ENCODE data around the gene CACNA1C.
A peak's percentile ranks its signal among the peaks of the same experiment; 100 is the strongest.

CACNA1C gene

DNA sequence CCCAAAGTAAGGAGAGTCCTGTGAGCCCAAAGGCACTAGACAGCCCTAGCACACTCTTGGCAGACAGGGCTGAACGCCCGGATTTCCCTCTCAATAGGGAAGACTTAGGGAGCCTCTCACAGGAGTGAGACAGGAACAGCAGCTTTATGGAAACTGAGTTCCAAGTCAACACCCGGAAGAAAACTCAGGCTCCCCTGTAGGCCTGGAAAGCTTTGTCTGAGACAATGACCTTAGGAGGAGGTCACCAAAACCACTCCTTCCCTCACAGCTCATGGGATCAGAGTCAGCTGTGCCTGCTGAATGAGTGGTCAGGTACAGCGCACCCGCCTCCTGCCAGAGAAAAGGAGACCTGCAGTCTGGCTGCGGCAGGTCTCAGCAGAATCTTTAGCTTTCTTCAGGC, 229.5 kb downstream of the CACNA1C start:
- ATAC-seq (ENCODE audit: insufficient read depth, low read depth): no peak
- Histone ChIP-seq H3K79me2 (ENCODE audit: insufficient read depth, low read length) (no peaks in the 10 kb centered on the region), H3K9me3 (ENCODE audit: insufficient read depth, low read length, severe bottlenecking) (no peaks in the 10 kb centered on the region), H3K4me3 (ENCODE audit: low read depth in 1 of 2, low read length in 2 of 2) (no peak overlapping the region), H3K36me3 (ENCODE audit: insufficient read depth, low read length) (no peaks in the 10 kb centered on the region), H2AFZ (ENCODE audit: low read depth, low read length) (no peak overlapping the region), H3K27ac (ENCODE audit: low read length) (no peak overlapping the region), H3K4me1 (ENCODE audit: insufficient read depth, low read length) (peaks cover 3% of the 10 kb centered on the region; the same call in 1 of the 2 replicates), H4K20me1 (ENCODE audit: insufficient read depth, low read length) (no peaks in the 10 kb centered on the region; the same call in 1 of the 2 replicates), H3K4me2 (ENCODE audit: insufficient read depth, low read length) (no peak overlapping the region), H3K9ac (ENCODE audit: low read depth, low read length) (no peak overlapping the region), H3K27me3 (ENCODE audit: insufficient read depth, low read length, poor library complexity) (peaks cover 21% of the 10 kb centered on the region)
- no peak for TF ChIP-seq CTCF (IDR thresholded peaks at IDR 0.05; ENCODE audit: borderline replicate concordance, extremely low read depth, low read length, poor library complexity, severe bottlenecking)
- no peak for DNase-seq

DNA sequence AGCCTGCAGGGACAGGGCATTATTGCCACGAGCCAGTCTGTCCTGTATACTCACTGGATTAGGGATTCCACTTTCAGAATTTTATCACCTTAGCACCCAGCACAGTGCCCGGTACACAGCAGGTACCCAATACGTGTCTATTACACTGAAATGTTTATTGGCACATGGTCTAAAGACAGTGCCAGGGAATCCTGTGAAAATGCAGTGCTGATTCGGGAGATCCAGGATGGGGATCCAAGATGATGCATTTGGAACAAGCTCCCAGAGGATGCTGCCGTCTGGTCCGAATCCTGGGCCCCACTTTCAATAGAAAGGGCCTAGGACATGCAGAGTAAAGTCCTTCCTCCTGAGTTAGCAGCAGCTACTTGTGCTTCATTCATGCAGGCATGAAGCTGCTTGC, 230.7 kb downstream of the CACNA1C start:
- DNase-seq (no peak), ATAC-seq (ENCODE audit: insufficient read depth, low read depth) (no peak)
- no peaks in the 10 kb centered on the region for H3K9me3 ChIP-seq (ENCODE audit: insufficient read depth, low read length, severe bottlenecking)
- no peak overlapping the region for H3K4me3 ChIP-seq (ENCODE audit: low read depth in 1 of 2, low read length in 2 of 2)
- H3K27me3 ChIP-seq (ENCODE audit: insufficient read depth, low read length, poor library complexity): peaks cover 22% of the 10 kb centered on the region
- H3K9ac ChIP-seq (ENCODE audit: low read depth, low read length): no peak overlapping the region
- H3K36me3 ChIP-seq (ENCODE audit: insufficient read depth, low read length): no peaks in the 10 kb centered on the region
- no peak for TF ChIP-seq CTCF (IDR thresholded peaks at IDR 0.05; ENCODE audit: borderline replicate concordance, extremely low read depth, low read length, poor library complexity, severe bottlenecking)
- TF ChIP-seq EZH2 (IDR thresholded peaks at IDR 0.05; ENCODE audit: borderline replicate concordance, low read depth, low read length, severe bottlenecking): no peak
- no peak overlapping the region for H3K27ac ChIP-seq (ENCODE audit: low read length)
- no peak overlapping the region for H2AFZ ChIP-seq (ENCODE audit: low read depth, low read length)
- no peaks in the 10 kb centered on the region for H3K79me2 ChIP-seq (ENCODE audit: insufficient read depth, low read length)
- no peak overlapping the region for H3K4me2 ChIP-seq (ENCODE audit: insufficient read depth, low read length)
- H4K20me1 ChIP-seq (ENCODE audit: insufficient read depth, low read length): no peaks in the 10 kb centered on the region; the same call in 1 of the 2 replicates
- peaks cover 3% of the 10 kb centered on the region; the same call in 1 of the 2 replicates for H3K4me1 ChIP-seq (ENCODE audit: insufficient read depth, low read length)

DNA sequence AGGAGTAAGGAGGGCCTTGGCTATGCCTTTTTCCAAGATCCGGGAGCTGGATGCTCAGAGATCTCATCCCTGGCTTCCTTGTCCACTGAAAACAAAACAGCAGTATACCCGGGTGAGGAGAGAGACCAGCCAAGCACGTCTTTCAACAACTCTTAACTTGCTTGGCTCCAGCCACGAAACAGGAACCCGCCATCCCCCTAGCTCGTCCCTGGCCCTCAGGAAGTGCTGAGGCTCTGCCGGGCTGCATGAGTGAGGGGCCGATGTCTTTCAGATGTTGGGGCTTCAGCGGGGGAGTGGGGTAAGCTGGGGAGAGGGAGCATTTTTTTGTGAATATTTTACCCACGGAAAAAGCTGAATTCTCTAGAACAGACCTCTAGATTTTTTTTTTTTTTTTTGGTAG, 231.1 kb downstream of the CACNA1C start:
- no peak overlapping the region for H3K27ac ChIP-seq (ENCODE audit: low read length)
- DNase-seq (no peak), ATAC-seq (ENCODE audit: insufficient read depth, low read depth) (0 out of 3 replicates have a peak, but pooled peaks have one; percentile 35)
- H3K4me3 ChIP-seq (ENCODE audit: low read depth in 1 of 2, low read length in 2 of 2): no peak overlapping the region
- TF ChIP-seq EZH2 (IDR thresholded peaks at IDR 0.05; ENCODE audit: borderline replicate concordance, low read depth, low read length, severe bottlenecking) (no peak), CTCF (IDR thresholded peaks at IDR 0.05; ENCODE audit: borderline replicate concordance, extremely low read depth, low read length, poor library complexity, severe bottlenecking) (no peak)
- H4K20me1 ChIP-seq (ENCODE audit: insufficient read depth, low read length): no peaks in the 10 kb centered on the region; the same call in 1 of the 2 replicates
- no peaks in the 10 kb centered on the region for H3K79me2 ChIP-seq (ENCODE audit: insufficient read depth, low read length)
- H3K4me1 ChIP-seq (ENCODE audit: insufficient read depth, low read length): peaks cover 3% of the 10 kb centered on the region; the same call in 1 of the 2 replicates
- H3K9me3 ChIP-seq (ENCODE audit: insufficient read depth, low read length, severe bottlenecking): no peaks in the 10 kb centered on the region
- H2AFZ ChIP-seq (ENCODE audit: low read depth, low read length): no peak overlapping the region
- H3K36me3 ChIP-seq (ENCODE audit: insufficient read depth, low read length): no peaks in the 10 kb centered on the region
- no peak overlapping the region for H3K9ac ChIP-seq (ENCODE audit: low read depth, low read length)
- H3K27me3 ChIP-seq (ENCODE audit: insufficient read depth, low read length, poor library complexity): peaks cover 25% of the 10 kb centered on the region
- H3K4me2 ChIP-seq (ENCODE audit: insufficient read depth, low read length): no peak overlapping the region

Measured in DND-41 (cell line).